MCF 10A (cell line): ENCODE results near the gene TTC27. TPM values are rescaled to one million over a fixed set of nuclear protein-coding genes. Genes with fewer than 3 reads are reported as not detected.

Experiments
- BruUV-seq: library from RNA; stranded (reverse); fragments of 400-500 nt; replicated peaks from 2 replicates; lab custom pipeline; 2021; lab: Mats Ljungman, UMichigan
- CTCF ChIA-PET: fragments of 300-600 bp; sonication (Branson Sonifier 250); formaldehyde crosslinking; extraction: SDS; loops from one replicate; lab custom pipeline; 2021; ENCODE audit warnings: antibody characterized with exemption, inconsistent platforms; lab: Yijun Ruan, JAX
- POLR2A ChIA-PET: fragments of 300-600, 350-650 bp; sonication (Branson Sonifier 250); formaldehyde crosslinking; extraction: SDS; loops from one replicate; lab custom pipeline; 2020; ENCODE audit warnings: antibody characterized with exemption, inconsistent platforms; lab: Yijun Ruan, JAX
- DNase-seq: peaks from one replicate; pipeline ENCODE4 v3.0.0-alpha.2; 2018; ENCODE audit not compliant: unreplicated experiment
- H3K27ac Mint-ChIP-seq: one replicate; pipeline ENCODE4 v1.8.0; 2022; ENCODE audit warnings: mild to moderate bottlenecking, low read depth, mixed read lengths; ENCODE audit not compliant: unreplicated experiment
- H3K27me3 Mint-ChIP-seq: one replicate; pipeline ENCODE4 v1.8.0; 2022; ENCODE audit warnings: mixed read lengths; ENCODE audit not compliant: insufficient read depth, unreplicated experiment
- H3K36me3 Mint-ChIP-seq: one replicate; pipeline ENCODE4 v1.8.0; 2022; ENCODE audit warnings: mild to moderate bottlenecking, moderate library complexity, mixed read lengths; ENCODE audit not compliant: insufficient read depth, unreplicated experiment
- H3K4me1 Mint-ChIP-seq: one replicate; pipeline ENCODE4 v1.8.0; 2022; ENCODE audit warnings: mixed read lengths; ENCODE audit not compliant: insufficient read depth, unreplicated experiment
- H3K4me3 Mint-ChIP-seq: one replicate; pipeline ENCODE4 v1.8.0; 2022; ENCODE audit warnings: mild to moderate bottlenecking, moderate library complexity, mixed read lengths; ENCODE audit not compliant: unreplicated experiment
- H3K9me3 Mint-ChIP-seq: one replicate; pipeline ENCODE4 v1.8.0; 2022; ENCODE audit warnings: mixed read lengths; ENCODE audit not compliant: unreplicated experiment
- CTCF ChIP-seq: fragments of 200-600 bp; IDR thresholded peaks from one replicate; pipeline ENCODE4 v1.8.0; 2022; ENCODE audit warnings: antibody characterized with exemption, mild to moderate bottlenecking; ENCODE audit not compliant: unreplicated experiment
- intact Hi-C: fragments of 100-400 bp; cut with micrococcal nuclease; formaldehyde crosslinking; loops from 2 replicates; pipeline ENCODE4 v1.14.1; 2022
- total RNA-seq: library from RNA; stranded (reverse); gene quantifications from 2 replicates; pipeline ENCODE4 v1.2.3, GENCODE V29; 2022

TTC27 gene
- total RNA-seq, 1 experiment from 2014 or later = 29.1 TPM

GRCh38 chr2:32622570-32623310, 5.1 kb upstream of the TTC27 start:
- Mint-ChIP-seq H3K9me3 (no peaks in the 10 kb centered on the region), H3K4me3 (no peak overlapping the region), H3K27me3 (no peaks in the 10 kb centered on the region), H3K4me1 (peaks cover 4% of the 10 kb centered on the region), H3K27ac (no peak overlapping the region), H3K36me3 (peaks cover 53% of the 10 kb centered on the region)
- POLR2A ChIA-PET = interaction anchor here (1.2 to 1.3 kb wide), 2 partner anchors 8 to 11 kb away, joined by 3 to 7 read pairs; no protein-coding TSS in a partner anchor
- no peak for TF ChIP-seq CTCF
- BruUV-seq = no TSS peak
- no peak for DNase-seq
- intact Hi-C loops = no loop called here
- CTCF ChIA-PET = interaction anchor here (0.6 to 0.7 kb wide), 2 partner anchors 9 to 353 kb away, joined by 4 to 6 read pairs; no protein-coding TSS in a partner anchor

DNA sequence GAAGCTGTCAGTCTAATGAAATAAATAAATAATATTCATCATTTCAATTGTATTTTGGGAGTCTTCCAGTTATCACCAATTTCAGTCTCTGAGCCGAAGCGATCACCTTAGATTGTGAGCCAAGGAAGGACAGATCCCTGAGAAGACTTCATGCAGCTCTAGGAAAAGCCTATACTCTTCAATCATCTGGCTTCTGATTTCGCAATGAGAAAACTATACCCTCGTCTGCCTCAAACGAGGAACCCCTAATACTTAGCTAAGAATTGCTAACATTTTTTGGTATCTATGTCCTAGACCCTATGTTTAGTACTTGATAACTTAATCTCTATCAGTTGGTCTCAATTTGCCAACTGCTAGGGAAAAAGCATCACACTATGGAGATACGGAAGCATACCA, 4.5 kb upstream of the TTC27 start:
- no TSS peak for BruUV-seq
- Mint-ChIP-seq H3K27ac (no peak overlapping the region), H3K27me3 (no peaks in the 10 kb centered on the region), H3K9me3 (no peaks in the 10 kb centered on the region), H3K4me3 (no peak overlapping the region), H3K36me3 (peaks cover 48% of the 10 kb centered on the region), H3K4me1 (peaks cover 5% of the 10 kb centered on the region)
- DNase-seq = no peak
- TF ChIP-seq CTCF = no peak
- CTCF ChIA-PET = interaction anchor here (0.6 kb wide), 2 partner anchors 9 to 24 kb away, joined by 4 to 6 read pairs; no protein-coding TSS in a partner anchor
- POLR2A ChIA-PET = interaction anchor here (1.2 to 1.3 kb wide), 2 partner anchors 9 to 11 kb away, joined by 3 to 7 read pairs; no protein-coding TSS in a partner anchor
- intact Hi-C loops = no loop called here

DNA sequence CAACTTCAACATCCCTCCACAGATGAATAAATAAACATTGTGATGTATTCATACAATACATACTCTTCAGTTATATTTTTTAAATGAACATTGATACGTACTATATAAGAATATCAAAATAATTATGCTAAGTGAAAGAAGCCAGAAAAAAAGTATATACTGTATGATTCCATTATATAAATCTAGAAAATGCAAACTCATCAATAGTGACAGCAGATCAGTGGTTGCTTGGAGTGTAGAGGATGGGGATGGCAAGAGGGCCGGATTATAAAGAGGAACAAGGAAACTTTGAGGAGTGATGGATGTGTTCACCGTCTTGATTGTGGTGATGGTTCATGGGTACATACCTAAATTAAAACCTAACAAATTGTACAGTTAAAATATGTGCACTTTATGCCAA, 3.0 kb upstream of the TTC27 start:
- intact Hi-C loops = no loop called here
- TF ChIP-seq CTCF = no peak
- Mint-ChIP-seq H3K4me1 (peaks cover 5% of the 10 kb centered on the region), H3K9me3 (no peaks in the 10 kb centered on the region), H3K36me3 (peaks cover 33% of the 10 kb centered on the region), H3K4me3 (no peak overlapping the region), H3K27me3 (no peaks in the 10 kb centered on the region), H3K27ac (no peak overlapping the region)
- DNase-seq = no peak
- ChIA-PET CTCF (no interaction called here), POLR2A (no interaction called here)
- BruUV-seq = no TSS peak

DNA sequence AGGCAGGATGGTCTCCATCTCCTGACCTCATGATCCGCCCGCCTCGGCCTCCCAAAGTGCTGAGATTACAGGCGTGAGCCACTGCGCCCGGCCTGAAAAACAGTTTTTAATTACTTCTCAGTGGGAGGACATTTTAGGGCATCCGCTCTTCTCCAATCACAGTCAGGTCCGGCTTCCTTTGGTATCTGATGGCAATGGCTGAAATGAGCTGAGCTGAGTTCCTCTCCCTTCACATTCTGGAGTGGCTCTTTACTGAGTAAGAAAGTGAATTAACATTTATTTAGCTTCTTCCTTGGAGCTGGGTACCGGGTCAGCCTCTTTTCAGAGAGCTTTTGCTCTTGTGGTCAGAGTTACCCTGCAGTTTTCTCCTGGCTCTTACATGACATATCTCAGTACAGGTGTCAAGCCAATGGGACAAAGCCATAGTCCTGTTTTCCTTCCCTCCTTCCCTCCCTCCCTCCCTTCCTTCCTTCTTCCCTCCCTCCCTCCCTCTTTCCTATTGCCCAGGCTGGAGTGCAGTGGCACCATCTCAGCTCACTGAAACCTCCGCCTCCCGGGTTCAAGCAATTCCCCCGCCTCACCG, 1.1 kb upstream of the TTC27 start:
- Mint-ChIP-seq H3K27me3 (no peaks in the 10 kb centered on the region), H3K4me3 (no peak overlapping the region), H3K27ac (no peak overlapping the region), H3K36me3 (peaks cover 32% of the 10 kb centered on the region), H3K4me1 (peaks cover 5% of the 10 kb centered on the region), H3K9me3 (no peaks in the 10 kb centered on the region)
- ChIA-PET CTCF (no interaction called here), POLR2A (no interaction called here)
- intact Hi-C loops = no loop called here
- no TSS peak for BruUV-seq
- no peak for DNase-seq
- TF ChIP-seq CTCF = no peak
